ENCODE results near the gene DIP2C.

GRCh38 chr10:557792-558328 lies 131.6 kb downstream of the DIP2C start:
- TF ChIP-seq GATA2 (CRISPR knock-in tag; IDR thresholded peaks at IDR 0.05) (no peak), MXI1 (IDR thresholded peaks at IDR 0.05; ENCODE audit: low read depth, low read length) (no peak), CTCF (IDR thresholded peaks at IDR 0.05) (no peak)
